ENCODE measurements around the gene MINAR2. TPM values are rescaled to one million over a fixed set of nuclear protein-coding genes. Genes with fewer than 3 reads are reported as not detected.

Gene MINAR2
- total RNA-seq, 6 experiments from 2014 or later: not detected

DNA sequence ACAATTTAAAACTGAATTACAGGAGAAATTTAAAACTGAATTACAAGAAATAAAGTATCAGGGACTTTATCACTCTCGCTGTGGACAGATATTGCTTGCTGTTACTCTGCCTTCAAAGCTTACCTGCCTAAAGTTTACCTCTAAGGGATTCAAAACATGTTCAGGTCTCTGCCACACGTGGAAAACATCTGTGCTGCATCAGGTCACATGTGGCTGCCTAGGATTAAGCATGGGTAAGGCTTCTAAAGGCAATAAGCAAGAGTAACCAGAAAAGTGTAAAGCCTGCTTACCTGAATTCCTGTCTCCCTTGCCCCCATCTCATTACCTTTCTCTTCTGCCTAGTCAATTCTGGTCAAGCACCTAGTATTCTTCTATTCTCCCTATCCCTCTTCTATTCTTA lies 18.9 kb downstream of the MINAR2 start:
- H3K36me3 Mint-ChIP-seq (ENCODE audit: low read depth): no peaks in the 10 kb centered on the region
- DNase-seq: no peak
- no peak overlapping the region for H3K27ac Mint-ChIP-seq
- H3K4me3 Mint-ChIP-seq: no peak overlapping the region
- no peaks in the 10 kb centered on the region for H3K4me1 Mint-ChIP-seq (ENCODE audit: low read depth)
- TF ChIP-seq CTCF (IDR thresholded peaks at IDR 0.05): no peak
- H3K9me3 Mint-ChIP-seq: no peaks in the 10 kb centered on the region
- no peaks in the 10 kb centered on the region for H3K27me3 Mint-ChIP-seq (ENCODE audit: insufficient read depth)

GRCh38 chr5:129767927-129768380 lies 20.1 kb downstream of the MINAR2 start:
- peak; percentile 98 for TF ChIP-seq CTCF (IDR thresholded peaks at IDR 0.05)
- no peaks in the 10 kb centered on the region for H3K9me3 Mint-ChIP-seq
- H3K36me3 Mint-ChIP-seq (ENCODE audit: low read depth): no peaks in the 10 kb centered on the region
- H3K27me3 Mint-ChIP-seq (ENCODE audit: insufficient read depth): no peaks in the 10 kb centered on the region
- H3K4me3 Mint-ChIP-seq: no peak overlapping the region
- DNase-seq: peak; percentile 83
- H3K27ac Mint-ChIP-seq: no peak overlapping the region
- H3K4me1 Mint-ChIP-seq (ENCODE audit: low read depth): no peaks in the 10 kb centered on the region

DNA sequence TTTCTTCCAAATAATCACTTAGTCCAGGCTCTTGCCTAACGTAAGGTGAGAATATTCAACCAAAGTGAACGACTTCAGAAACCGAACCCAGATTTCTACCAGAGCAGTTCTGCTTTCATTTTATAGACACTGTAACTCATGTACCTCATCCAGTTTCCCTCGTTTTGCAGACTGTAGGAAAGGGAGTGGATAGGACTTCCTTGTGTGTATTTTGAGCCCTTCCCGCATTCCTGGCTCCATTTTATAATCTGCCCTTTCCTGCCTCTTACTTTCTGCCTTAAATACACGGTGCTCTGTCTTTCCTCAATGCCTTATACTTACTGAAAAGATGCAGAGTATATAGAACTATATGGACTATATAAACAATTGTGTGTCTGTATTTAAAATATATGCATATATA lies 20.8 kb downstream of the MINAR2 start:
- no peak overlapping the region for H3K27ac Mint-ChIP-seq
- no peaks in the 10 kb centered on the region for H3K36me3 Mint-ChIP-seq (ENCODE audit: low read depth)
- no peak overlapping the region for H3K4me3 Mint-ChIP-seq
- DNase-seq: no peak
- no peaks in the 10 kb centered on the region for H3K27me3 Mint-ChIP-seq (ENCODE audit: insufficient read depth)
- no peaks in the 10 kb centered on the region for H3K4me1 Mint-ChIP-seq (ENCODE audit: low read depth)
- TF ChIP-seq CTCF (IDR thresholded peaks at IDR 0.05): no peak
- no peaks in the 10 kb centered on the region for H3K9me3 Mint-ChIP-seq

DNA sequence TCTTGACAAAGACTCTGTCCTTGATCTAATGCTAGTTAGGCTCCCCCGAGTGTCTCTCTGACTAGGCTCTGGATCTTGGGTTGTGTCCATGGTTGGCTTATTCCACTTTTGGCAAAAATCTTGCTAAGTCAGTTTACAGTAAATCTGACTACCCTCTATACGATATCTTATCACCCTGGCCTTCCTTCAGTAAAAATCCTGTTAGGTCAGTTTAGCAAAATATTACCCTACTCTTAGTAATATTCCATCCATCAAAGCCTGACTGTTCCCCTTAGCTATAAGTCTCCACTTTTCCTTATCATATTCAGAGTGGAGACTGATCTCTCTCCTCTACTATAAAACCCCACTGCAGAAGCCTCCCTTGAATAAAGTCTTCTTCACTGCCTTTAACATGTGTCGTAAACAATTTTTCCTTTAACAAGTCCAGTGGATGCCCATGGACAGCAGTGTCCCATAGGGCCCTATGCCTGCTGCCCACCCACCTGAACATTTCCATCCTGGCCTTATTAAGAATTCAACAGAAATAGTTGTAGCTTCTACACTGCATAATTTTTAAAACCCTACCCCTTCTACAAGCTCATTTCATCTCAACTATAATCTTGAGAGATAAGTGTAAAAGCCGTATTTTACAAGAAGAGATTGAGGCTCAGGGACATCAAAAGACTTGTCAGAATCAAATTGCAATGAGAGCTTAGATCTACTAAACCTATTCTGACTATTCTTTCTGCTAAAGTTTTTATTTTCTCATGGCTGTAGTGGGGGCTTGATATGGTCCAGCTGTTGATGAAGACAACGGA lies 22.3 kb downstream of the MINAR2 start:
- TF ChIP-seq CTCF (IDR thresholded peaks at IDR 0.05): no peak
- no peaks in the 10 kb centered on the region for H3K36me3 Mint-ChIP-seq (ENCODE audit: low read depth)
- no peaks in the 10 kb centered on the region for H3K27me3 Mint-ChIP-seq (ENCODE audit: insufficient read depth)
- H3K4me1 Mint-ChIP-seq (ENCODE audit: low read depth): no peaks in the 10 kb centered on the region
- no peak overlapping the region for H3K4me3 Mint-ChIP-seq
- no peaks in the 10 kb centered on the region for H3K9me3 Mint-ChIP-seq
- no peak overlapping the region for H3K27ac Mint-ChIP-seq
- no peak for DNase-seq

DNA sequence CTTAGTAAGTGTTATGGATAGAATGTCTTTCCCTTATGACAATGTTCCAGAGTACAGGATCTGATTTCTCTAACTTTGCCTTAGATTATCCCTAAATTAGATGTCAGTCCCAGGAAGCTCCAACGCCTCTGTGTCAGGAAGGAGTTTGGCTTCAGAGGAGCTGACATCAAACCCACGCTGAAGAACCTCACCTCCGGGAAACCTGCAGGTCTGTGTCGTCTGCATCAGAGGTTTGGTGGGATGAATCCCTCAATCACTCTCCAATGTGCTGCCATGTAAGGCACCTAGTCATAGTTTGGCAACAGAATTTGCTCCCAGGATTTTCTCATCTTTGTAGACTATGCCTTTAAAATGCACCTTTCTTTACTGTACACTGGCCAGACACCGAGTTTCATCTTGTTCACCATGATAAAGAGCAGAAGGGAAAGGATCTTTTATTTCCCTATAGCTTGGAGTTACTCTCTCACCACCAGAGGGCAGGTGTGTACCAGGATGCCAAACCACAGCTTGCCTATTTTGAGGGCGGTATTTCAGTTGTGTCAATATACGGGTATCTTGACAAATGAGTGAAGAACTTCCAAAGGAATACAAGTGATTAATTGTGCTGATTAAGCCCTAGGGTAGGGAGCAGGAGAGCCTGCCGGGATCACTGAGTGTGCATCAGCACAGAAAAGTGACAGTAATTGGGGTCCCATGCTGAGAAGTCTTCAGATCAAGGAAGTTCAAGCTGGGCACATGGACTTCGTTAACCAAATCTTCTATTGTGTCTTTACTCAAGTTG lies 23.4 kb downstream of the MINAR2 start:
- no peaks in the 10 kb centered on the region for H3K4me1 Mint-ChIP-seq (ENCODE audit: low read depth)
- H3K36me3 Mint-ChIP-seq (ENCODE audit: low read depth): no peaks in the 10 kb centered on the region
- H3K4me3 Mint-ChIP-seq: no peak overlapping the region
- peak; percentile 90 for TF ChIP-seq CTCF (IDR thresholded peaks at IDR 0.05)
- H3K9me3 Mint-ChIP-seq: no peaks in the 10 kb centered on the region
- no peaks in the 10 kb centered on the region for H3K27me3 Mint-ChIP-seq (ENCODE audit: insufficient read depth)
- peak; percentile 36 for DNase-seq
- H3K27ac Mint-ChIP-seq: no peak overlapping the region

All from HFFc6 (cell line).